ENCODE results near the gene GABRB2. TPM values are rescaled to one million over a fixed set of nuclear protein-coding genes. Genes with fewer than 3 reads are reported as not detected.

The GABRB2 gene
- total RNA-seq, 1 donor from 2014 or later: not detected

DNA sequence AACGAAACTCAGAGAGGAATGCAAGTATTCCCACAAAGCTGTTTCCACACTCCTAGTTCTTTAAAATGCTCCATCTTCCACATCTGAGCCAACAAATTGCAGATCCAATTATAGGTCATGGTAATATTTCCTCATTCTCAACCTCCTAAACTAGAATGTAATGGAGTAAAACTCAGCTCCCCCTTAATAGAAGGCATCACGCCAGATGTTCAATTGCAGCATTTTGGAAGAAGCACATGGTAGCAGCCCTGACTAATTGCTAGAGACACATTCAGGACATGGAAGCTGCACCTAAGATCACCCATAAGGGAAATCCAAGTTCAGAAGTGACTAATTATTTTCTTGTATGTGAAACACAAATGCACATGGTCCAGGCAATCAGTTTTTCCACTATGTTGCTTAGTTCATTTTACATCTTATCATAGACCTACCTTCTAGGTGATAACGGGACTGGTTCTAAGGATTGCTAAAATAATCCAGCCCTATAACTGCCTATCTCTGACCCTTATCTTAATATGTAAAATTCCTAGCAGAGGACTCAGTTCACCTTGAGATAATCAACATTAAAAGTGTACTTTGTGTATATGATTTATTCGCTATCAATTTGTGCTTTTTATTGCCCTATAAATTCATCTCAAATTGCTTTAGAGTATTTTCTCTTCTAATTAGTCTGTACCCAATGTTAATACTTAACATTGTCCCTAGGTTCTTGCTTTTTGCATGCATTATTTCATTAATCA is 75.1 kb downstream of the GABRB2 start:
- no peak for DNase-seq (ENCODE audit: low read depth, low spot score)

DNA sequence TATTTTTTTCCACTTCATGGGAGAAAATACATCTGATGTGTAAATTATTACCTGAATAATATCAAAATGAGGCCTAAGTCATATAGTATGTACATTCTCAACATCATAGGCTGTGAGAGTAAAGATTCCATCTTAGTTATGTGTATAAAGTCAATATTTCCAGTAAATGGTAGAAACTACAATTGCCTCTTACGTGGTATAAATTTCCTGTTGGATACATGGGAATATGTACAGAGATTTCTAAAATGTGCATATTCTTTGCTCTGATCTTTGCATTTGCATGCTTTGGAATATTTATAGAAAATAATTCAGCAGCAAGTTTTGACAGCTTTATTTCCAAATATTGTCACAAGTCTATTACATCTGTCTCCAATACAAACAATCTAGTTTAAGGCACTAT is 78.8 kb downstream of the GABRB2 start:
- DNase-seq (ENCODE audit: low read depth, low spot score): no peak

DNA sequence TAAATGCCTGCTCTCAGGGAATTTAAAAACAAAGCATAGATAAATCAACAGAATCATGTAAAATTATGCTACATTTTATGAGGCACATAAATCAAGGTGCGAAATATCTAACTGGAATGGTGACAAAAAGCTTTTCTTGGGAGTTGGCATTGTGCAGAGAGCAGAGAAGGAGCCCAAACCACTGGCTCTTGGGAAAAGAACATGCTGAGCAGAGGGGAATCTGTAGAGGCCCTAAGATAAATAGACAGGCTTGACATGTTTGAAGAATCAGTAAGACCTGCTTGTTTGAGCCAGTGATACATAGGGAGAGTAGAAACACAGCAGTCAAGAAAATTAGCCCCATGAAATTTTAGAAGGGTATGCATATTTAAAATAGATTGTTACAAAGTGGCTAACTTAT is 85.8 kb downstream of the GABRB2 start:
- no peak for DNase-seq (ENCODE audit: low read depth, low spot score)

DNA sequence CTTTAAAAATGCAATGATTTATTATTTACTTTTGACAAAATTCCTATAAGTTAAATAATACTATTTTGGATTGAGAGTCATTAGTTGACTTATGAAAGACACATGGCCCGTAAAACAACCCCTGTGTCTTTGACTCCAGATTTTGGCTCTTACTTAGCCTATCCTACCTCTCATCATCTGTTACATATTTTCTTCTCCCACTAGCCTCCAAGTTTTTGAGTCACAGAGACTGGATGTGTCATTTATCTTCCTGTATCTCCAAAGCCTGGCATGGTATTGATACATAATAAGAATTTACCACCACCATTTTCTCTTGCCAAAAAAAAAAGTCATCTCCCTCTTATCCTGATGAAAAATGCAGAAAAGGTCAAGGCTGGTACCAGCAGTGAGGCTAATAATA is 99.9 kb downstream of the GABRB2 start:
- no peak for DNase-seq (ENCODE audit: low read depth, low spot score)

DNA sequence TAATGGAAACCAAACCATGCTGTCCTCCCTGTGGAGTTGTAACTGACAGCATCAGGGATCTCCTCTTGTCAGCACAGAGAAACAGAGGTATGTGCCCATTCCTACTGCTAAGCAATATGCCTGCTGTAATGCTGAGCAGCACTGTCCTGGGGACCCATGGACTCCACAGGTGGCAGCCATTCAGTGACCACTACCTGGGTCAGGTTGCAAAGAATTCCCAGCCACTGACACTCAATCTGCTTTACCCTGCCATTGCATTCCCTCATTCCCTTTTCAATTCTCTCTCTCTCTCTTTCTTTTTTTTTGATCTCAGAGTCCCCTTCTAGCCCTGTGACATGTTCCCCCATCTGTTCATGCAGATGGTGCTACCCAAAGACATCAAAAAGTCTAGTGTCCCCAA is 104.1 kb downstream of the GABRB2 start:
- no peak for DNase-seq (ENCODE audit: low read depth, low spot score)

DNA sequence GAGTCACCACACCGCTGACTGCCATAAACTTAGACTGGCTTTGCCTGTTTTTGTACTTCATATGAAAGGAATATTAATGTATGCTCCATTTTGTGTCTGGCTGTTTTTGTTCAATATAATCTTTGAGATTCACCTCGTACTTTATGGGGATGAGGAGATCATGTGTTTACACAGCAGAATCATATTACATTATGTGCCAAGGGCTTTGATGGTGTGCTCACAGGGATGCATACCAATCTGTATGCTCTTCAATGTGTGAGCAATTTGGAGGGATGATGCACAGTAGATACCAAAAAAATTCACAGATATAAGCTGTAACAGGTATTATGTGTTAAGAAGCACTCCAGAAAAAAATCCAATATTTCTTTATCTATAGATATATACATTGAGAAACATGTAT is 113.7 kb downstream of the GABRB2 start:
- no peak for DNase-seq (ENCODE audit: low read depth, low spot score)

DNA sequence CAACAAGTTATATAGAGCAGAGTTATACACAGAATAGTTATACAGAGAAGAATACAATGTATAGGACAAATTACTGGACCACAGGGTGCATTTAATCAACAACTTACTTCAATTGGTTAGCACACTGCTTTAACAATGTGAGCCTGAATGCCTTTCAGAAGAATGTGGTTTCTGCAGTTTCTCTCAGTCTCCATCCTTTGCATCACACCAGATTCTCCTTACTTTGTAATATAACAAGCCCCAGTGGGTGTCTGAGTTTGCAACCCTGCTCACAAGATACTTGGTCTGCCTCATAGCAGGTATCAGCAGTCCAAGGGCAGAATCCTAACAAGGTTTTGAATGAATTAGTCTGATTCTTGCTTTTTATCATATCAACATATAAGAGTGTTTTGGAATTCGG is 114.6 kb downstream of the GABRB2 start:
- no peak for DNase-seq (ENCODE audit: low read depth, low spot score)

DNA sequence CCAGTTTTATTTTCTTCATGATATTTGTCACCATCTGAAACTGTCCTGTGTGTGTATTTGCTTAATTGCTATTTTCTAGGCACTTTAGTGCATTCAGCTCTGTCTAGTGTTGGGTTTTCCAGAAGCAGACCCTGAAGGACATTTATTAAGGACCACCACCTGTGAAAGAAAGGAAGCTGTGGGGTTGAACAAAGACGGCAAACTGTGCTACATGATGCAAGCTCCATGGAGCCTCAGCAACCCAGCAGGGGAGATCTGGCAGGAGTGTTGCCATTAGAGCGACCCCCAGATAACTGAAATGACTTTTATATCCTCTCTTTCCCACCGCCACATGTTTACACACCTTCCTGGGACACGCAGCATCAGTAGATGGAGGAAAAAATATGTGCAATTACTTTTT is 125.5 kb downstream of the GABRB2 start:
- no peak for DNase-seq (ENCODE audit: low read depth, low spot score)

DNA sequence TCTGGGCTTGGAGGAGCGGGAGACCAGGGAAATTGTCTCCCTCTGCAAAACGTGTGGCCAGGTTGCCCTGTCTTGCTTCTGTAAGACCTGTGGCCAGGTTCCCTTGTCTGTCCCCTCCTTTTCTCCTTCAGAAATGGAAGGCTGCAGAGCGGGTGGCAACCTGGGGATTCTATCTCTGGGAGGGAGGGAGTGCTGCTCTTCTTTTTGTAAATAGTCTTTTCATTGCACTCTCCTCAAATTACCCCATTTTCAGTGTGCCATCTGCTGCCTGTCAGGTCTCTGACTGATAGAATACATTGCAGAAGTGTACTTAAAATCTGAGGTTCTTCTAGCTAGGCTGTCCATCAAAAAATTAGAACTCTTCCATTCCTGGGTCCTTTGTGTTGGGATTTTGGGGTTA is 126.0 kb downstream of the GABRB2 start:
- no peak for DNase-seq (ENCODE audit: low read depth, low spot score)

DNA sequence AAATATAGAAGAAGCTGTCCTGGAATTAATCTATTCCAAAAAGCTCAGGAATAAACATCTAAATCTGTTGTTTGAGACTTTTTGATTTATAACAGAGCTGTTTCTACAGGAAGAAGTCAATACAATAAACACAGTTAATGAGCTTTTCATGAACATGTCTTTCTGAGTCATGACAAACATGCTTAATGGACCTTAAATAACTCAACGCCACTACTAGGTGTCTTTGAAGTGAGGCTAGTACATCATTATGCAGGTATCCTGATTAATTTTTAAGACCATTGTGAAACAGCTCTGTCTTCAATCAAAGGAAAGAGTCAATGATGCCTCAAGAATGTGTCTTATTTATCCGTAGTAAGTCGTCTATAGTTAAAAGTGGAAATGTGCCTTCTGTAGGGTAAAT is 131.6 kb downstream of the GABRB2 start:
- no peak for DNase-seq (ENCODE audit: low read depth, low spot score)

DNA sequence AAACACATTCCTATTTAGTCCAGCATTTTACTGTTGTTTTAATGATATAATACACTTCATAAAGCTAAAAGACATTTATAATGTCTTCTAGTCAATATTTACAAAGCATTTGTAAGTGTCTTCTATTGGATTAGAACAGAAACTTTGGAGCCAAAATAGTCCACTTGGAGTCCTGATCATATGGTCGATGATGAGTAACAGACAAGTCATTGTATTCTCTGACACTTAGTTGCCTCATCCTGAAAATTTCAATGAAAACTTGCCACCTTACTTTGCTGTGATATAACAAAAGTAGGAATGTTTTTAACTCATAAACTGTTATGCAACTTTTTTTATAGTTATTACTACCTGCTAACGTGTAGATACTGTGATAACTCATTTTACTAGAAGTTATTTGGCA is 132.5 kb downstream of the GABRB2 start:
- DNase-seq (ENCODE audit: low read depth, low spot score): no peak

DNA sequence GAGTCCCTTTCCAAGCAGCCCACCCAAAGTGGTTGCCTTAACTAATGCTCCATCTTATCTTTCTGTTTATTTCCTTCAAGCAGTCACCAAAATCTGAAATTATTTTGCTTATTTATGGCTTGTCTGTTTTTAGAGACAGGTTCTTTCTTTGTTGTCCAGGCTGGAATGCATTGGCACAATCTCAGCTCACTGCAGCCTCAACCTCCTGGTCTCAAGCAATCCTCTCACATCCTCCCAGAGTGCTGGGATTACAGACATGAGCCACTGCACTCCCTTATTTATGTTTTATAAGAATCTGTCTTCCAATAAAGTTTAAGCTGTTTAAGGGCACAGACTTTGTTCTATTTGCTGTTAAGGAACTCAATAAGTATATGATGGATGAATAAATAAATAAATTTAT is 133.7 kb downstream of the GABRB2 start:
- DNase-seq (ENCODE audit: low read depth, low spot score): no peak

DNA sequence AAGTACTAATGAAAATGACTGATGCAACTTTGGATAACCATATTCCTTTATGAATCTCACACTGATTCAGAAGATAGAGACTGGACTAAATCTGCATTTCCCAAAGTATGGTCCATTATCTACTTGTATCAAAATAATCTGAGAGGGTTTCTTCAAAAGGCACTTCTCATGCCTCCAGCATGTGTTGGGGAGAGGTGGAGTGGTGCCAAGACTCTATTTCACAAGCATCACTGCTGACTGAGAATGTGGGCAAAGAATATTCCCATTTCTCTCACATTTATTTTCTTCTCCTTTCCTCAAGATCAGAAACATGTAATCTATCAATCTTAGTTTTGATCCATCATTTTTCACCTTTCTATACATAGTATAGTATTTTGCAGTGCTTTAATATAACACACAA is 135.4 kb downstream of the GABRB2 start:
- no peak for DNase-seq (ENCODE audit: low read depth, low spot score)

DNA sequence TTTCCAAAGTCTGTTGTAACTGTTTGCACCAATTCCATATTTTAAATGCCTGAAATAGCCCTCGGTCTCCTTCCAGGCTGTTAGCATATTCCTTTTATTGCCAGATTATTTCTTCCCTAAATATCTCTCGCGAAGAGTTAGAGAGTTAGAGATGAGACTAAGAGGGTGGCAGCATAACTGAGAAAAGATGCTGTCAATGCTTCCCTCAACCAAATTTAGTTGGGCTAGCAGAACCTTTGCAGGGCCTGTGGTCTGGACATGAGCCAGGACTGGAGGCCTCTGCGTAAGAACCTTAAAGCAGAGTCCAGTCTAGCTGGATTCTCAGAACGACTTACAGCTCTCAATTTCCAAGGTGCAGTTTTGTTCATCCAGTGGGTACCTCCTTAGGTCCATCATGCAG is 135.9 kb downstream of the GABRB2 start:
- DNase-seq (ENCODE audit: low read depth, low spot score): no peak

DNA sequence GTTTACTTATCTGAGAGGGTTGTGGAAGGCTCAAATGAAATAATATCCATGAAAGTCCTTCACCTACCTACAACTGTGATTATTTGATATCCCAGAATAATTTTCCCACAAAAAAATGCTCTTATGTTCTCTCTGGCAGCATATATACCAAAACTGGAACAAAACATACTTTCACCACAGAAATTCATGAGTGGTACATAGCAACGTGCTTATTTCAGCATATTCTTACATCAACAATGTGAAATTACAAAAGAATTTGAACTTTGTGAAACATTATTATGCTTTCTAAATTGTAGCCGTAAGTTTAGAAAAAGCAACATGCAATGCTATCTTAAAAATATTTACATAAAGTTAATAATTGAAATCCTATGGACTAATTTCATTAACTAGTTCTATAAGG is 137.1 kb downstream of the GABRB2 start:
- DNase-seq (ENCODE audit: low read depth, low spot score): no peak

DNA sequence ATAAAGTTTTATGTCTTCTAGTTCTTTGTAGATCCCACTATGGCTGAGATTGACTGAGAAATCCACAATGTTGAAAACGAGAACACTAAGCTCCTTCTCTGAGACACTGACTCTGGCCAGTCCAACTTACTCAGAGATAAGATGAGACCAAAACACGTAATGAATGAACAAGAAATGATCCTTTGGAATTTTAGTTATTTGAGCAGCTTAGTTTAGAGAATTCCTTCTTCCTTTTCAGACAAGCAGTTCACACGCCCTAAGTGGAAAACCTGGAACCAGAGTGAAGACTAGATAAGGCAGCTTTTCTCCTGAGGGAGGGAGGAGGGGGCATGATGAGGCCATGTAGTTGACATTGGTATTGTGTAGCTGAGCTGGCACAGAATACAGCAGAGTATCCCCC is 139.6 kb downstream of the GABRB2 start:
- DNase-seq (ENCODE audit: low read depth, low spot score): no peak

DNA sequence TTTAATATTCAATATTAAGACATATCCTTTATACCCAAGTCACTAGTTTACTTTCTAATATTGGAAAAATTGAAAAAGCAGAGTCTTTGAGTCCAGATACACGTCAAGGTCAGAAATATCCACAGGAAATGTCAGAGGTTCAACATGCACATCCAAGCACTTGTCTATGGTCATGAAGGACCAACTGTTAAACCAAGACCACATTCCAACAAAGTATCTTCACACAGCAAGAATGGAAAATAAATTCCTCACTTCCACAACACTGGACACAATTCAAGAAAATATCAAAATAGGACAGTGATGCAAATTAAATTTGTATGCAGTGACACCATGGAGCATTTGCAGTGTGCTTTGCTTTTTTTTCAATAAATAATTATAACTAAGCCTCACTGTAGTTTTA is 142.5 kb downstream of the GABRB2 start:
- no peak for DNase-seq (ENCODE audit: low read depth, low spot score)

DNA sequence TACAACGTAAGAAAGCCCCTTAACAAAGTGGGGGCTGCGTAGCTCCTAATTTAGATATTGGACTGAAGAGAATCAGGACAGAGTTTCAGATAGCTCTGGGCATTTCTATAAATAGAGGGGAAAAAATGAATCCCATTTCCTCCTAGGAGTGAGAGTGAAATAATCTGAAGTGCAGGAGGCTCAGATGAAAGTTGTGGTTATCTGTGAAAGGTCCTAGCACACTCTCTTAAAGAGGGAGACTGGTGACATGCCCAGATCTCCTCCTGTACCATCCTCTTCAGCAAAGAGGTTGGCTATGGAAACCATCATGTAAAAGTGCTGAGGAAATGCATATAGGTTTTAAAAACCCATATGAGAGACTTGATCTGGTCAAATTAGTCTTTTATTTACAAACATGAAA is 143.4 kb downstream of the GABRB2 start:
- no peak for DNase-seq (ENCODE audit: low read depth, low spot score)

DNA sequence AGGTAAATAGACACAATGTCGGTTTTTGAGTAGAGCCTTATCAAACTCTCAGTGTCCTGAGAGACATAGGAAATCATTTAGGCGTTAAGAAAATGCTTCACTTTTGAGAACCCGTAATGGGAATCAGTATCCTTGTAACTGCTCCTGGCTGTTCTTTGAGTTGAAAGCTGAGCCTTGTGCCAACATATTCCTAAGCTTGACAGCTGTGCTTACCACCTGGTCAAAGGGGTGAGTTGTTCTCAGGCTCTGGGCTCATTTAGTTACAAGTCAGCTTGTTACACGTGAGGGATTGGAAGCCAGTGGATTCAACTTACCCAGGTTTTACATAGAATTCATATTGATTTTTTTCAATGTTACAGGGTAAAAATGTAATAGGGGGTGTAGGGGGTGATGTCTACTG is 145.9 kb downstream of the GABRB2 start:
- DNase-seq (ENCODE audit: low read depth, low spot score): no peak

DNA sequence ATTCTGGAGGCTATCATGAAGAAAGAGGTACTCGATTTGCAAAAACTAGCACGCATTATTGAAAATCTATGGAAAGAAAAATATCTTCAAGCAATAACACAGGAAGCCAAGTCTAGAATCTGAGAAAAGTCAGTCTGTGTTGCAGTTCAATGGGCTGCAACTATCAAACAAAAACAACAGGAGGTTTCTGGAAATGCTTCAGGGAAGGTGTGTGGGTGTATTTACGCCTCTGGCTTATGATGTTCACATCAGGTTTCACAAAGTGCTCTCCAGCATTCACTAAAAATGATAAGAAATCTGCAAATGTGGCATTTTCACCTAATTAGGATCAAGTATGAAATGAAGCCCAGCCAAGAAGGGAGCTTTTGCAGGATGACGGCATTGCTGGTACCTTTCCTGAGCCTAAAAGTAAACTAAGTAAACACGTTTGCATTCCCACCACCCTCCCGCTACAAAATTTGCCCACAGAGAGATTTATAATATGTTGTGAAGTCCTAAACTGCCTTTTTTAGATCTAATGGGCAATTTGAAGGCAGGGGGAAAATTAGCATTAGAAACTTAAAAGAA is 146.4 kb downstream of the GABRB2 start:
- no peak for DNase-seq (ENCODE audit: low read depth, low spot score)

DNA sequence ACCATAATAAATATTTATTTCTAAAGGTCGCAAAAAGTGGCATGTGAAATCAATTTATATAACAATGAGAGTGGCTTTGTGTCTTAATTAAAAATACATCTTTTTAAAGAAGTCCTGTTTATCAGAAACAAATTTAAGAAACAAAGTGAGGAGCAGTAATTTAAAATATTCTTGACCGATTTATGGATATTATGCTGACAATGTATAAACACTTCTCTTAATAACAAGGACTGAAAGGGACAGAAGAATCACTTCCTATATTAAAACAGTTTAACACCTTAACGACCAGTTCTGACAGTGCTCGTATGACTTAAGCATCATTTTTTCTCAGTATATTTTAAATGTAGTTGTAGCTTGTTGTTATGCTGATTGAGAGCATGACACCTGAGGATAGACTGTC is 149.1 kb downstream of the GABRB2 start:
- no peak for DNase-seq (ENCODE audit: low read depth, low spot score)

DNA sequence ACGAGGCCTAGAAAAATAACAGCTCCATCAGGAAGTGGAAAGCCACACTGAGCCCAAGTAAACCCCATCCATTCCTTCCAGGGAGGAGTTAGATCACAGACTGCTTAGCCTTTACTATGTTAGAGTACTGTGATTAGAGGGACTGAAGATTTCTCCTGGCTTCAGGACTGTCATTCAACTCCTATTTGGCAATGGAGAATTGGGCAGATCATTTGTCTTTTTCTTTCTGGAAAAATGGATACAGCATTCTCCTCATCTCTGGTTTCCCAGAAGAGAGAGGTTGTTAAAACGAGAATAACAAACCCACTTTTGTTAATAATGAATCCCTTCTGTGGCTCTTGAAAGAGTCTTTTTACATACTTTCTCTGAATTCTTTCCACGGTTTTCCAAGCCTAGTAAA is 150.4 kb downstream of the GABRB2 start:
- no peak for DNase-seq (ENCODE audit: low read depth, low spot score)

DNA sequence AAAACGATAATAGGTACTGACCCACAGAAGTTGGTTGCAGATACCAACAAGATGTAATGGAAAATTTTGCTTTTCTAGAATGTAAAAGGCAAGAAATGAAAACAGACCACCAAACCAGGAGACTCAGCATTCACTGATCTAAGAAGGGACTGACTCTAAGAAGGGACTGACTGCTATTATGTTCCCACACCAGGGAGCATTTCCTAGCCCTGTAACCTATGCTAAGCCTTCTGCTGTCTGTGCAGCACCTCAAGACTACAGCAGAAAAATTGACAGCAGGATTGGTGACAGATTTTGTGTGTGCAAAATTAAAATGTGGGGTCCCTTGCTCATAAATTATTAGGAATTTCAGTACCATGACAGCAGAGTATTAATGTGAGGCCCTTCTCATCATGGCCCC is 154.8 kb downstream of the GABRB2 start:
- DNase-seq (ENCODE audit: low read depth, low spot score): no peak

DNA sequence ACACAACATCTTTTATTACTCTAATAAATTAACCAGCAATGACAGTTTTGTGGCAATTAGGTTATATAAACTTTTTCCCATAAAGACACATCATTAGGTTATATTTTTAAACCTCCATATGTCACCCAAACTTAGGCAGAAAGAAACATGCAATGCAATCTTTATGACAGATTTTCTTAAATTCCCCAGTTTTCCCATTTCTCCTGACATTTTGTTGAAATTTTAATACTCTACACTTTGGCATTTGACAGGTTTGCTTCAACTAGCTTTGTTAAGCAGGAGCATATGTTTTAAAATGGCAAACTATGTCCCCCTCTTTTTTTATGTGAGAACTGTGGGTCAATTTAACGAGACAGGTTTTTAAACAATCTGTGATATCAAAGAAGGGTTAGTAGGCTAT is 155.5 kb downstream of the GABRB2 start:
- no peak for DNase-seq (ENCODE audit: low read depth, low spot score)
